HFF-Myc (cell line): ENCODE data around the gene RALGAPB.

Experiments used
- DNase-seq: peaks from one replicate; pipeline ENCODE4 v3.0.0-alpha.2; 2011; ENCODE audit warnings: low read depth; ENCODE audit errors: extremely low read depth
- H3K4me3 ChIP-seq: replicated peaks from 2 replicates; pipeline ENCODE4 v1.5.1; 2011; ENCODE audit warnings: low read depth, mild to moderate bottlenecking, control low read depth, low read length
- TF ChIP-seq, protein P1 (sequence below): IDR thresholded peaks from 2 replicates; pipeline ENCODE4 v1.5.1; 2012; ENCODE audit warnings: mild to moderate bottlenecking, low read depth, low read length, control low read depth; ENCODE audit errors: missing control alignments

The RALGAPB gene

DNA sequence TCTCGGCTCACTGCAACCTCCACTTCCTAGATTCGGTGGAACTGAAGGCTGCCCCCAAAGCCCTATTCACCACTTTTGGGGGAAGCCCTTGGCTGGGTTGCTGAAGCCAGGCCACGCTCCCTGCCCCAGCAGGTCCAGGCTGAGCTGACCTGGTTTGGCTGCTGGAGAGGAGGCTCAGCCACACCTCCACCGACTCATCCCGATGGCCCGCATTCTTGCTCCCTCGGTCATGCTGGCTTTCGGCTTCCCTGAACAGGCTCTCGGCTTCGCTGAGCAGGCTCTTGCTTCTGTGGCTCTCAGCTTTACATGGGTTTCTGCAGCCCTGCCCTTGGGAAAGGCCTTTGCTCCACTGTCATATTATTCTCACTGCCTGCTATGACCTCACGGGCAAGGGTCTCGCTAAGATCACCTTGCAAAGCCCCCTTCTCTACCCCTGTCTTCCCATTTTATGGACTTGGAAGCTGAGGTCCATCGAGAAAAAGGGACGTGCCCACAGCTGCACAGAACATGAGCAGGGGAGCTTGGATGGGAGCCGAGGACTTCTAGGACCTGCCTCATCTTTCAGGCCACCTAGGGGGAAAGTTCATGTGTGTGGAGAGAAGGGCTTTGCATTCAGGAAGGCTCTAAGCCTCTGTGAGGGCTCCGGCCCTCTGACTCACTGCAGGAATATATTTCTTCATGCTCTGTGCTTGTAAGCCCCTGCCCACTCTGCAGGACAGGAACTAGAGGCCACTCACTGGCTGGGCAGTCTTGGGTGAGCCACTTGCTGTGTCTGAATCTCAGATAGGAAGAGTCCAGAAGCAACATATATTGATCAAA is 144.6 kb downstream of the RALGAPB start:
- TF ChIP-seq, protein P1, sequence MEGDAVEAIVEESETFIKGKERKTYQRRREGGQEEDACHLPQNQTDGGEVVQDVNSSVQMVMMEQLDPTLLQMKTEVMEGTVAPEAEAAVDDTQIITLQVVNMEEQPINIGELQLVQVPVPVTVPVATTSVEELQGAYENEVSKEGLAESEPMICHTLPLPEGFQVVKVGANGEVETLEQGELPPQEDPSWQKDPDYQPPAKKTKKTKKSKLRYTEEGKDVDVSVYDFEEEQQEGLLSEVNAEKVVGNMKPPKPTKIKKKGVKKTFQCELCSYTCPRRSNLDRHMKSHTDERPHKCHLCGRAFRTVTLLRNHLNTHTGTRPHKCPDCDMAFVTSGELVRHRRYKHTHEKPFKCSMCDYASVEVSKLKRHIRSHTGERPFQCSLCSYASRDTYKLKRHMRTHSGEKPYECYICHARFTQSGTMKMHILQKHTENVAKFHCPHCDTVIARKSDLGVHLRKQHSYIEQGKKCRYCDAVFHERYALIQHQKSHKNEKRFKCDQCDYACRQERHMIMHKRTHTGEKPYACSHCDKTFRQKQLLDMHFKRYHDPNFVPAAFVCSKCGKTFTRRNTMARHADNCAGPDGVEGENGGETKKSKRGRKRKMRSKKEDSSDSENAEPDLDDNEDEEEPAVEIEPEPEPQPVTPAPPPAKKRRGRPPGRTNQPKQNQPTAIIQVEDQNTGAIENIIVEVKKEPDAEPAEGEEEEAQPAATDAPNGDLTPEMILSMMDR = no peak
- H3K4me3 ChIP-seq = no peak overlapping the region
- DNase-seq = no peak

DNA sequence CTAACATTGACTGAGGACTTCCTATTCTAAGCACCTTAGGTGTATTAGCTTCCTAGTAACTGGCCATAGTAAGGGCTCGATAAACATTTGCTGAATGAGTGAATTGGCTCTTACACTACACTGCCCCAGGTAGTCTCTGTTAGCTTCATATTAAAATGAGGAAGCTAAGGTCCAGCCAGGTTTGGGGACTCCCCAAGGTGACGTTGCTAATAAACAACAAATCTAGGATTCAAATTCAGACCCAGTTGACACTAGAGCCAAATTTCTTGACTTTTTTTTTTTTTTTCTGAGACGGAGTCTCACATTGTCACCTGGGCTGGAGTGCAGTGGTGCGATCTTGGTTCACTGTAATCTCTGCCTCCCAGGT is 145.2 kb downstream of the RALGAPB start:
- no peak for DNase-seq
- no peak overlapping the region for H3K4me3 ChIP-seq
- TF ChIP-seq, protein P1 = no peak

DNA sequence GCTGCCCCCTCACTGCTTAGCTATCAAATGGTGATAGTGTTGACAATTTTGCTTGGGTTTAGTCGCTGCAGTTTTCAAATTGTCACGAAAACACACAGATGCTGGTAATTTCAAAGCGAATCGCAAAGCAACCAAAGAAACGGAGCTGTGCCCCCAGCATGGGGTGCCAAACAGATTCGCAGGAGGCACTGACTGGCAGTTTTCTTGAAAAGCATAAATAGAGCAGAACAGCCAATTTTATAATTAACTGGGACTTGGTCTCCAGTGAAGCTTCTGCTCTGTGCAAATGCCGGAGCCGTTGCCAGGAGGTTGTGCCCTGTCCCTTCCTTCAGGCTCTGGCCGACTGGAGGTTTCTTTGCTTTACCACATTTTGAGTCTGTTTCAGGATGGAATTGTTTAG is 147.8 kb downstream of the RALGAPB start:
- DNase-seq = no peak
- H3K4me3 ChIP-seq = no peak overlapping the region
- TF ChIP-seq, protein P1 = no peak

DNA sequence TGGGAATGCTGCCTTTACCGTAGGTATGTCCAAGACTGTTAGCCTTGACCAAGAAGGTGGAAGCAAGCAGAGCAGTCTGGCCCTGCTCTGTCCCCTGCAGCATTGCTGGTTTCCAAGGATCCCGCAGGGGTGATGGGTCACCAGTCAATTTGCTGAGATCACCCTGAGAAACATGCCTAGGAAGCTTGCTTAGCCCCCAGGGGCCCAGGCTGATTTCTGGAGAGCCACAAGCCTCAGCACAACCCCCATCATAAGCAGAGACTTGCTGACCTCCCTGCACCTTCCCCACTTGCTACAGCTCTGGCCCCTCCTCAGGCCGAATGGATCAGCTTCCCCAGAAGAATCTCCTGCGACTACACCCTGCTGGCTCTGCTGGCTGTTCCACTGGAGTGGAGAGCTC is 150.4 kb downstream of the RALGAPB start:
- TF ChIP-seq, protein P1 = no peak
- no peak overlapping the region for H3K4me3 ChIP-seq
- no peak for DNase-seq

DNA sequence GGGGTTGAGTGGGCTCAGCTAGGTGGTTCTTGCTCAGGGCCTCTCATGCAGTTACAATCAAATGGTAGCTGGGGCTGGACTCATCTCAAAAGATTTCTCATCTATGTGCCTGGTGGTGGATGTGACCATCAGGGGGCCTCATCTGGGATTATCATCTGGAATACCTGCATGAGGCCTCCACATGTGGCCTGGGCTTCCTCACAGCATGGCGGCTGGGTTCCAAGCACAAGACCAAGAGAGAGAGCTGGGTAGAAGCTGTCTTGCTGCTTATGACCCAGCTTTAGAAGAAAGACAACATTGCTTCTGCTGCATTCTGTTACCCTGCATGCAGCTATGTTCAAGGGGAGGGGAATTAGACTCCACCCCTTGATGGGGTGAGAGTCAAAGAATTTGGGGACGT is 151.4 kb downstream of the RALGAPB start:
- no peak for DNase-seq
- TF ChIP-seq, protein P1 = no peak
- H3K4me3 ChIP-seq = no peak overlapping the region

DNA sequence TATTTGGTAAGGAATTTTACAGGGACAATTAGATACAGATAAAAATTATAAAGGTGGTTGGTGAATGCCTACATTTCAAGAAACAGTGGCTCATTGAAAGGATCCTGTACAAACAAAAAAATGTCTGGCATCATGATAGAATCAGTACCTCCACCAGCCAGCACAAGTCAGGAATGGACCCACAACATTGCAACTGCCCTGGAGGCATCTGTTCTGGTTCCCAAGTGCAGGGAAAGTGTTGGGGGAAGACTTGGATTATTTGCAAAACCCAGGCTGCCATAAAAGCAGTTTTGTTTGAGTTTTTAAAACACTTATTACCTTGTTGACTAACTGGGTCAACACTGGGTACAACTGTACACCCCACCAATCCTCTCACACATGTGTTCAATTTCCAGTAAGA is 153.3 kb downstream of the RALGAPB start:
- no peak for DNase-seq
- H3K4me3 ChIP-seq = no peak overlapping the region
- TF ChIP-seq, protein P1 = no peak
